ENCODE measurements around the gene IL11RA.

The IL11RA gene

GRCh38 chr9:34612788-34613390, 39.1 kb upstream of the IL11RA start:
- Histone ChIP-seq H3K27ac (ENCODE audit: poor library complexity, severe bottlenecking) (peak overlapping the region; percentile 73), H3K9me3 (ENCODE audit: severe bottlenecking) (no peaks in the 10 kb centered on the region), H3K36me3 (ENCODE audit: low read depth) (no peaks in the 10 kb centered on the region; the same call in 1 of the 2 replicates), H3K4me1 (ENCODE audit: insufficient read depth, poor library complexity, severe bottlenecking) (no peaks in the 10 kb centered on the region), H3K4me3 (ENCODE audit: severe bottlenecking) (peak overlapping the region; percentile 57), H3K27me3 (ENCODE audit: insufficient read depth, poor library complexity, severe bottlenecking) (no peaks in the 10 kb centered on the region)
- DNase-seq (ENCODE audit: low spot score) (no peak), ATAC-seq (ENCODE audit: low read depth) (peak; percentile 68)
- peak; percentile 90 for TF ChIP-seq CTCF (IDR thresholded peaks at IDR 0.05; ENCODE audit: poor library complexity, severe bottlenecking)

- Histone ChIP-seq H3K4me3 (ENCODE audit: severe bottlenecking) (no peak overlapping the region), H3K9me3 (ENCODE audit: severe bottlenecking) (no peaks in the 10 kb centered on the region), H3K27me3 (ENCODE audit: insufficient read depth, poor library complexity, severe bottlenecking) (no peaks in the 10 kb centered on the region), H3K36me3 (ENCODE audit: low read depth) (peaks cover 9% of the 10 kb centered on the region), H3K27ac (ENCODE audit: poor library complexity, severe bottlenecking) (no peak overlapping the region), H3K4me1 (ENCODE audit: insufficient read depth, poor library complexity, severe bottlenecking) (no peaks in the 10 kb centered on the region)
- DNase-seq (ENCODE audit: low spot score) = no peak
- no peak for TF ChIP-seq CTCF (IDR thresholded peaks at IDR 0.05; ENCODE audit: poor library complexity, severe bottlenecking)
- no peak for ATAC-seq (ENCODE audit: low read depth)
Observed at GRCh38 chr9:34615132-34615531, 36.9 kb upstream of the IL11RA start.

GRCh38 chr9:34620061-34620994, 31.7 kb upstream of the IL11RA start, which contains the start of gene DCTN3:
TSS of gene DCTN3 (minus strand) at chr9:34620495. CDS start at chr9:34620464, 31 bp downstream.
- H3K9me3 ChIP-seq (ENCODE audit: severe bottlenecking) = no peaks in the 10 kb centered on the region
- DNase-seq (ENCODE audit: low spot score) = peak; percentile 91

GRCh38 chr9:34623374-34624235, 28.4 kb upstream of the IL11RA start:
- Histone ChIP-seq H3K4me3 (ENCODE audit: severe bottlenecking) (no peak overlapping the region), H3K4me1 (ENCODE audit: insufficient read depth, poor library complexity, severe bottlenecking) (peaks cover 2% of the 10 kb centered on the region), H3K9me3 (ENCODE audit: severe bottlenecking) (no peaks in the 10 kb centered on the region), H3K27ac (ENCODE audit: poor library complexity, severe bottlenecking) (no peak overlapping the region), H3K27me3 (ENCODE audit: insufficient read depth, poor library complexity, severe bottlenecking) (peaks cover 38% of the 10 kb centered on the region), H3K36me3 (ENCODE audit: low read depth) (peaks cover 4% of the 10 kb centered on the region; the same call in 1 of the 2 replicates)
- ATAC-seq (ENCODE audit: low read depth) (no peak), DNase-seq (ENCODE audit: low spot score) (no peak)
- no peak for TF ChIP-seq CTCF (IDR thresholded peaks at IDR 0.05; ENCODE audit: poor library complexity, severe bottlenecking)

More at GRCh38 chr9:34620061-34620994, 31.7 kb upstream of the IL11RA start, which contains the start of gene DCTN3:
- TF ChIP-seq CTCF (IDR thresholded peaks at IDR 0.05; ENCODE audit: poor library complexity, severe bottlenecking) = no peak
- H3K4me3 ChIP-seq (ENCODE audit: severe bottlenecking) = peak within 1 kb of the TSS; percentile 67
- peaks cover 9% of the 10 kb centered on the region for H3K36me3 ChIP-seq (ENCODE audit: low read depth)
- H3K27ac ChIP-seq (ENCODE audit: poor library complexity, severe bottlenecking) = no peak within 1 kb of the TSS
- peak; percentile 97 for ATAC-seq (ENCODE audit: low read depth)
- H3K4me1 ChIP-seq (ENCODE audit: insufficient read depth, poor library complexity, severe bottlenecking) = no peaks in the 10 kb centered on the region
- peaks cover 13% of the 10 kb centered on the region for H3K27me3 ChIP-seq (ENCODE audit: insufficient read depth, poor library complexity, severe bottlenecking)

Measured in RWPE2 (cell line).